ENCODE results near the gene PRSS12.

- TF ChIP-seq CTCF (IDR thresholded peaks at IDR 0.05 in 2 of 3, conservative IDR thresholded peaks at IDR 0.05 in 1 of 3; ENCODE audit: borderline replicate concordance in 1 of 3, insufficient read depth in 1 of 3, low read depth in 2 of 3, low read length in 2 of 3) (no peak), MAX (IDR thresholded peaks at IDR 0.05) (no peak), TCF7L2 (IDR thresholded peaks at IDR 0.05; ENCODE audit: borderline replicate concordance, extremely low read depth, insufficient read depth, insufficient read length) (no peak), SRF (IDR thresholded peaks at IDR 0.05; ENCODE audit: low read depth) (no peak), EZH2phosphoT487 (IDR thresholded peaks at IDR 0.05; ENCODE audit: borderline replicate concordance) (no peak), JUND (IDR thresholded peaks at IDR 0.05) (no peak), POLR2A (IDR thresholded peaks at IDR 0.05; ENCODE audit: borderline replicate concordance, extremely low read depth, insufficient read depth, insufficient read length) (no peak), EZH2 (IDR thresholded peaks at IDR 0.05) (no peak), POLR2AphosphoS5 (IDR thresholded peaks at IDR 0.05; ENCODE audit: low read depth, low read length) (no peak), ELF1 (IDR thresholded peaks at IDR 0.05; ENCODE audit: borderline replicate concordance, low read depth) (no peak)
Observed at GRCh38 chr4:118268780-118269179, 84.0 kb downstream of the PRSS12 start.
